ENCODE measurements around the gene ZNF804B.

- TF ChIP-seq CTCF (IDR thresholded peaks at IDR 0.05; ENCODE audit: low read depth, low read length) = no peak
- TF ChIP-seq EZH2phosphoT487 (IDR thresholded peaks at IDR 0.05; ENCODE audit: low read depth) = no peak
These were observed 486.7 kb downstream of the ZNF804B start for GRCh38 chr7:89246196-89246595.

Measured in OCI-LY3 (cell line).